Endothelial cell of umbilical vein (primary cell): ENCODE results near the gene GPD2. TPM values are rescaled to one million over a fixed set of nuclear protein-coding genes. Genes with fewer than 3 reads are reported as not detected.

Experiments used
- BruUV-seq: library from RNA; stranded (reverse); fragments of 400-500 nt; replicated peaks from 2 replicates; lab custom pipeline; 2021; lab: Mats Ljungman, UMichigan
- CTCF ChIA-PET: fragments of 300-600, 350-600 bp; sonication (Branson Sonifier 250); formaldehyde crosslinking; loops from one replicate; lab custom pipeline; 2021; ENCODE audit warnings: antibody characterized with exemption, inconsistent platforms; lab: Charles Lee
- POLR2A ChIA-PET: fragments of 300-600, 350-600 bp; sonication (Branson Sonifier 250); formaldehyde crosslinking; loops from one replicate; lab custom pipeline; 2021; ENCODE audit warnings: antibody characterized with exemption, inconsistent platforms; lab: Charles Lee
- DNase-seq: peaks from one replicate; pipeline ENCODE4 v3.0.0-alpha.2; 2011; ENCODE audit warnings: low read depth, low spot score
- FAIRE-seq: peaks from 2 replicates; lab custom pipeline; 2011; peaks lifted over from hg19 to GRCh38; lab: Jason Lieb, UNC
- H2AFZ ChIP-seq: 2 replicates; pipeline ENCODE4 v1.6.0; 2012; ENCODE audit warnings: low read depth, low read length, control low read depth, inconsistent platforms
- H3K27ac ChIP-seq: 2 replicates; pipeline ENCODE4 v1.5.1; 2011; ENCODE audit warnings: low read depth, mild to moderate bottlenecking, control low read depth, low read length, moderate library complexity; ENCODE audit not compliant: insufficient read depth
- H3K27me3 ChIP-seq, 2 experiments: 2 replicates each; pipeline versions ENCODE4 v1.6.0 to v1.6.1; 2011; ENCODE audit warnings: low read length in 2 of 2, mixed read lengths in 1 of 2; ENCODE audit not compliant: control insufficient read depth in 2 of 2, insufficient read depth in 2 of 2
- H3K36me3 ChIP-seq, 2 experiments: 2 replicates in 1 of 2; 3 replicates in 1 of 2; pipeline ENCODE4 v1.5.1; 2011; ENCODE audit warnings: low read length in 2 of 2, mild to moderate bottlenecking in 1 of 2, moderate library complexity in 1 of 2; ENCODE audit not compliant: control insufficient read depth in 2 of 2, insufficient read depth in 2 of 2; ENCODE audit errors: extremely low read depth in 1 of 2
- H3K4me1 ChIP-seq: 3 replicates; pipeline ENCODE4 v1.5.1; 2011; ENCODE audit warnings: mild to moderate bottlenecking, low read length; ENCODE audit not compliant: control insufficient read depth, insufficient read depth; ENCODE audit errors: extremely low read depth
- H3K4me2 ChIP-seq: 2 replicates; pipeline ENCODE4 v1.6.1; 2011; ENCODE audit warnings: low read length, control low read depth, mixed read lengths; ENCODE audit not compliant: insufficient read depth
- H3K4me3 ChIP-seq, 3 experiments: fragments of 200-600 bp in 1 of 3; sonication (generic), shearing (Covaris generic) in 1 of 3; replicated peaks in 1 of 3; 2 replicates each; pipeline ENCODE4 v1.5.1; 2011 to 2016; ENCODE audit warnings: control low read depth in 3 of 3, low read length in 3 of 3, mild to moderate bottlenecking in 2 of 3, inconsistent platforms in 1 of 3, low read depth in 1 of 3, moderate library complexity in 1 of 3; ENCODE audit not compliant: insufficient read depth in 1 of 3
- H3K79me2 ChIP-seq: 2 replicates; pipeline ENCODE4 v1.6.0; 2012; ENCODE audit warnings: low read length, inconsistent platforms; ENCODE audit not compliant: control insufficient read depth, insufficient read depth
- H3K9ac ChIP-seq: replicated peaks from 2 replicates; pipeline ENCODE3; 2011; ENCODE audit warnings: low read length, control low read depth; ENCODE audit not compliant: insufficient read depth; ENCODE audit errors: extremely low read depth
- H3K9me1 ChIP-seq: replicated peaks from 3 replicates; pipeline ENCODE4 v1.6.0; 2011; ENCODE audit warnings: mild to moderate bottlenecking, low read length; ENCODE audit not compliant: control insufficient read depth, insufficient read depth; ENCODE audit errors: extremely low read depth
- H3K9me3 ChIP-seq: replicated peaks from 2 replicates; pipeline ENCODE4 v1.5.1; 2012; ENCODE audit warnings: low read length, inconsistent platforms; ENCODE audit not compliant: control insufficient read depth, insufficient read depth
- H4K20me1 ChIP-seq: replicated peaks from 2 replicates; pipeline ENCODE3; 2011; ENCODE audit warnings: mild to moderate bottlenecking, low read length; ENCODE audit not compliant: control insufficient read depth, insufficient read depth; ENCODE audit errors: extremely low read depth
- EZH2 ChIP-seq: IDR thresholded peaks from 2 replicates; pipeline ENCODE4 v1.6.1; 2012; ENCODE audit warnings: borderline replicate concordance, low read depth, mild to moderate bottlenecking, moderate library complexity, low read length, inconsistent platforms; ENCODE audit not compliant: severe bottlenecking
- FOS ChIP-seq: IDR thresholded peaks from 2 replicates; pipeline ENCODE4 v1.6.1; 2011; ENCODE audit warnings: mild to moderate bottlenecking, low read length, moderate library complexity, borderline replicate concordance; ENCODE audit not compliant: insufficient read depth
- GATA2 ChIP-seq: IDR thresholded peaks from 2 replicates; pipeline ENCODE4 v1.7.0; 2011; ENCODE audit warnings: low read depth, mild to moderate bottlenecking, moderate library complexity, mixed read lengths, low read length; ENCODE audit not compliant: insufficient read length, insufficient read depth
- JUN ChIP-seq: IDR thresholded peaks from 2 replicates; pipeline ENCODE4 v1.6.1; 2011; ENCODE audit warnings: borderline replicate concordance, low read depth; ENCODE audit not compliant: insufficient read length, insufficient read depth
- MYC ChIP-seq: IDR thresholded peaks from one replicate; pipeline ENCODE4 v1.6.1; 2011; ENCODE audit warnings: mild to moderate bottlenecking, low read depth, low read length
- POLR2A ChIP-seq: IDR thresholded peaks from 2 replicates; pipeline ENCODE4 v1.6.1; 2012; ENCODE audit warnings: low read depth, mild to moderate bottlenecking, control low read depth, low read length
- POLR2AphosphoS5 ChIP-seq: IDR thresholded peaks from 2 replicates; pipeline ENCODE4 v1.6.1; 2012; ENCODE audit warnings: low read depth, mild to moderate bottlenecking, control low read depth, low read length, moderate library complexity; ENCODE audit not compliant: insufficient read depth
- dilution Hi-C: fragments of 300-500 bp; cut with MboI; formaldehyde crosslinking; loops from one replicate; pipeline ENCODE4 v1.15.0; 2019; ENCODE audit warnings: low sequenced_read_pairs; ENCODE audit not compliant: extremely low pct_ligation_motif_present
- intact Hi-C: fragments of 100-400 bp; cut with micrococcal nuclease; formaldehyde crosslinking; loops from one replicate; pipeline ENCODE4 v1.10.0; 2022
- polyA plus RNA-seq, 4 experiments: library from polyadenylated mRNA; depleted of rRNA in 3 of 4; stranded (reverse) in 3 of 4; unstranded in 1 of 4; fragments of >200 nt; gene quantifications; 2 replicates each; pipeline versions ENCODE4 v1.2.1 to v1.2.3, GENCODE V29; 2011 to 2012; ENCODE audit warnings: missing spikeins in 1 of 4
- total RNA-seq: library from RNA; stranded (reverse); gene quantifications from 2 replicates; pipeline ENCODE4 v1.2.3, GENCODE V29; 2021
- TF ChIP-seq, protein P1 (sequence below), 2 donors: IDR thresholded peaks; 1 replicate in 1 of 2; 2 replicates in 1 of 2; pipeline ENCODE4 v1.5.1; 2011; ENCODE audit warnings: low read length in 2 of 2, mild to moderate bottlenecking in 2 of 2, moderate library complexity in 2 of 2, control low read depth in 1 of 2, inconsistent platforms in 1 of 2, low read depth in 1 of 2; ENCODE audit not compliant: insufficient read depth in 1 of 2; ENCODE audit errors: extremely low read depth in 1 of 2
- TF ChIP-seq, protein P2 (sequence below): IDR thresholded peaks from 2 replicates; pipeline ENCODE4 v1.6.1; 2011; ENCODE audit not compliant: insufficient read depth, insufficient read length

GPD2 gene
- total and polyA plus RNA-seq, 2 donors (not counting 3 experiments of a cell fraction or from before 2014, with no cell fraction given): 6.6 to 37.0 TPM

DNA sequence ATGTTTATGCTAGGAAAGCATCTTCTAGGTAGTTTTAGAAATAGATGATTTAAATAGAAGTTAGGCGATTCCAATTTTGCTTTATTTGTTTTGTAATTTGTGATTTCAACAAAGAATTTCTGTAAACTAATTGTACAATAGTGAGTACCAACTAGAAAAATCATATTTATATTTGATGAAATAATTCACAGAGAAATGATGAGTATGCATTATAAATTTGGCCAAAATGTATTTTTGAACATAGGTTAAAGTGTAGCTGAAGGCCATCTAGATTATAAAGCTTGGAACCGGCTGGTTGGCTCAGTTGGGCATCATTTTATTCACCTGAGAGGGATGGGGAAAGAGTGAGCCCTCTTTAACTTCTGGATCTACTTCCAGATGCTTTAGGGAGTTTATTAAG, 50.4 kb downstream of the GPD2 start:
- no peaks in the 10 kb centered on the region for H3K79me2 ChIP-seq
- ChIA-PET CTCF (interaction anchor here (2.1 kb wide), 1 partner anchor 22 kb away, joined by 6 read pairs; no protein-coding TSS in a partner anchor), POLR2A (no interaction called here)
- FAIRE-seq (no peak), DNase-seq (no peak)
- no peak overlapping the region for H2AFZ ChIP-seq
- H3K27ac ChIP-seq: no peak overlapping the region
- intact Hi-C loops (no loop called here), dilution Hi-C loops (no loop called here)
- no peaks in the 10 kb centered on the region for H3K9me3 ChIP-seq
- TF ChIP-seq, protein P1, sequence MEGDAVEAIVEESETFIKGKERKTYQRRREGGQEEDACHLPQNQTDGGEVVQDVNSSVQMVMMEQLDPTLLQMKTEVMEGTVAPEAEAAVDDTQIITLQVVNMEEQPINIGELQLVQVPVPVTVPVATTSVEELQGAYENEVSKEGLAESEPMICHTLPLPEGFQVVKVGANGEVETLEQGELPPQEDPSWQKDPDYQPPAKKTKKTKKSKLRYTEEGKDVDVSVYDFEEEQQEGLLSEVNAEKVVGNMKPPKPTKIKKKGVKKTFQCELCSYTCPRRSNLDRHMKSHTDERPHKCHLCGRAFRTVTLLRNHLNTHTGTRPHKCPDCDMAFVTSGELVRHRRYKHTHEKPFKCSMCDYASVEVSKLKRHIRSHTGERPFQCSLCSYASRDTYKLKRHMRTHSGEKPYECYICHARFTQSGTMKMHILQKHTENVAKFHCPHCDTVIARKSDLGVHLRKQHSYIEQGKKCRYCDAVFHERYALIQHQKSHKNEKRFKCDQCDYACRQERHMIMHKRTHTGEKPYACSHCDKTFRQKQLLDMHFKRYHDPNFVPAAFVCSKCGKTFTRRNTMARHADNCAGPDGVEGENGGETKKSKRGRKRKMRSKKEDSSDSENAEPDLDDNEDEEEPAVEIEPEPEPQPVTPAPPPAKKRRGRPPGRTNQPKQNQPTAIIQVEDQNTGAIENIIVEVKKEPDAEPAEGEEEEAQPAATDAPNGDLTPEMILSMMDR (IDR thresholded peaks at IDR 0.05; ENCODE audit: extremely low read depth in 1 of 2, insufficient read depth in 1 of 2, low read depth in 1 of 2, low read length in 2 of 2): no peak
- TF ChIP-seq, protein P2, sequence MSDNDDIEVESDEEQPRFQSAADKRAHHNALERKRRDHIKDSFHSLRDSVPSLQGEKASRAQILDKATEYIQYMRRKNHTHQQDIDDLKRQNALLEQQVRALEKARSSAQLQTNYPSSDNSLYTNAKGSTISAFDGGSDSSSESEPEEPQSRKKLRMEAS: no peak
- TF ChIP-seq POLR2AphosphoS5 (no peak), GATA2 (no peak), MYC (no peak), POLR2A (no peak), EZH2 (no peak), JUN (no peak), FOS (no peak)
- no TSS peak for BruUV-seq
- no peaks in the 10 kb centered on the region for H4K20me1 ChIP-seq
- H3K9me1 ChIP-seq: no peaks in the 10 kb centered on the region
- H3K27me3 ChIP-seq: no peaks in the 10 kb centered on the region
- no peak overlapping the region for H3K4me2 ChIP-seq
- no peaks in the 10 kb centered on the region for H3K36me3 ChIP-seq
- no peak overlapping the region for H3K9ac ChIP-seq
- H3K4me3 ChIP-seq: no peak overlapping the region
- H3K4me1 ChIP-seq: no peaks in the 10 kb centered on the region
